ENCODE results near the gene CACNB3.
A peak's percentile ranks its signal among the peaks of the same experiment; 100 is the strongest.

CACNB3 gene

DNA sequence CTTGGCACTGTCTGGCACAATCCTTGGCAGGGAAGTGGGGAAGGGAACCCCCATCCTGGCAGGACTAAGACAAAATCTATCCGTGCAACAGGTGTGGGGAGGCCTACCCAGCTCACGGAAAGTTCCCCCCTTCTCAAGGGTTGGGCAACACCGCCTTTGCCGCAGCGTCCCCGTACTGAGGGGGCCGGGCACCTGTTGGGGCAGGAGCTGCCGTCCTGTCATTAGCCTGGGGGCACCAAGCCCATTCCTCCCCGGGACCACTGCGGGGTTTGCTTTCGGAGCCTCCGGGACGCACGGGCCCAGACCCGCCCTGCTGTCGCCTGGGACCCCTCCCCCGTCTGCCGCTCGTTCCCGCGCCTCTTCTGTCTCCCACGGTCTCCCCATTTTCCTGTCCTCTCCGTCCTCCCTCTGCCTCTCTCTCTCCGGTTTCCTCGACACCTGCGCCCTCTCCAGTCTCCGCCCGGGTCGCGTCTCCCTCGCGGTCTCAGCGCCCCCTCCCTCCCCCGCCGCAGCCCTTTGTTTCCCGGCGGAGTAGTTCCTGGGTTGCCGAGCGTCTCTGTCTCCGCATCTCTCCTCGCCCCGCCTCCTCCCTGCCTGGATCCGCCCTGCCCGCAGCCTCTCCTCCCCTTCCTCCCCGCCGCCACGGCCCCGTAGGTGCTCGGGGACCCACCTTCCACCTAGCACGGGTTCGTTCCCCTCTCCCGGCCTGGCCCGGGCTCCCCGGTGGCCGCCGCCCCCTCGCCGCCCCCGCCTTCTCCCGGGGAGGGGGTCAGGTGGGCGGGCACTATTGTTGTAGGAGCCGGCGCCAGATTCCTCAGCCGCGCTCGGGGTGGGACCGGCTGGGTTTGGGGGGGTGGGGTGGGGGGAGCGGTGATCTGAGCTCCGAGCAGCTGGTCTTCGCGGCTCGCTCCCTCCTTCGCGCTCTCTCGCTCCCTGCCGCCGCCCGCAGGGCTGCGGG lies at the start of gene CACNB3:
CACNB3 (plus strand) TSS at position 624 of the 958 bp plus-strand sequence. CDS start 434 bp downstream, outside the sequence.
- peak; percentile 17 to 27 for DNase-seq

- DNase-seq = no peak
Measured at GRCh38 chr12:48768736-48769135, 49.6 kb upstream of the CACNB3 start.

DNA sequence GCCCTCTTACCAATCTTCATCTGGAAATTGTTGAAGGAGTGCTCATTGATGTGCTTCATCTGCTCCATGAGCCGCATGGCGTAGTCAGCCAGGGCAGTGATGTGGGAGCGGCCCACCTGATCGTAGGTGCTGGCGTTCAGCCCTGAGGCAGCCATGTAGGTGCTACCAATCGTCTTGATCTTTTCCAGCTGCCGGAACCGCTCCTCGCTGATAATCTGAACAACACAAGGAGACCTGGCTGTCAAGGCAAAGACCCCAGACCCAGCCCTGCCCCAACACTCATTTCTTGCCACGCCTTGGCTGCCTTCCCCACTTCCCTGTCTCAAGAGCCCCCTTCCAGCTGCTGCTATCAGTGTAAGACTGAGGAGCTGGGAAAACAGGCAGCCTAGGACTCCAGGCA lies 47.5 kb upstream of the CACNB3 start:
- DNase-seq = no peak

- no peak for DNase-seq
Measured at GRCh38 chr12:48771588-48772112, 46.6 kb upstream of the CACNB3 start.

DNA sequence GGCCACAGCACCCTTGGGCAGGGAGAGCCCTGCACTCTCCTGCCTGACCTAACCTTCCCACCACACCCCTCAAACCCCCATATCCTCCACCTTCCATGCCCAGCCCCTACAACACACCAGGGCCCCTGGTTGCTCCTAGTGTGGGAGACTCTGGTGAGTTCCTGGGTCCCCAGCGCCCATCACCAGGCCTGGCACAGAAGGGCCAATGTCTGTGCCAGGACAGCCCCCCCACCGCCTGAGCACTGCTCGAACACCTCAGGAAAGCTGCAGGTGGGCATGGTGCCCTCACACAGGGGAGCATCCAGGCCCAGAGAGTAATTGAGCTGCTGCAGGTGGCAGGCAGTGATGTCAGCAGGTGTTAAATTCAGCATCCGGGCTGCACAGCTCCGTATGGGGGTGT lies 44.6 kb upstream of the CACNB3 start:
- no peak for DNase-seq

- DNase-seq = no peak
Measured at GRCh38 chr12:48774516-48774915, 43.8 kb upstream of the CACNB3 start.

DNA sequence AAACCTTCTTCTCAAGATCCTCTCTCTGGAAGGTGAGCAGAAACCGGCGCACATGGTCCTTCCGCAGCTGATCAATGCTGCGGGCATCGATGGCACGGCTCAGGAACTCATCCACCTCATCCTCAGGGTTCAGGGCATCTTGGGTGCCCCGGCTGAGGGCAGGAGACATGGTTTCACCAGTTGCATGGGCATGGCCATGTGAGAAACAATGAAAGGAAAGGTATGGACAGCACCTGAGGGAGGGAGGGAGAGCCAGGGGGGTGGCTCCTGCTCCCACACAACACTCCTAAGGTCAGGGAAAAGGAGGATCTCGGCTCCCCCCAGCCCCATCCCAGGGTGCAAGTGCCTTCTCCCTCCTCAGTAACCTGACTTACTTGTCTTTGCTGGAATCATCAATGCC lies 43.0 kb upstream of the CACNB3 start:
- no peak for DNase-seq

DNA sequence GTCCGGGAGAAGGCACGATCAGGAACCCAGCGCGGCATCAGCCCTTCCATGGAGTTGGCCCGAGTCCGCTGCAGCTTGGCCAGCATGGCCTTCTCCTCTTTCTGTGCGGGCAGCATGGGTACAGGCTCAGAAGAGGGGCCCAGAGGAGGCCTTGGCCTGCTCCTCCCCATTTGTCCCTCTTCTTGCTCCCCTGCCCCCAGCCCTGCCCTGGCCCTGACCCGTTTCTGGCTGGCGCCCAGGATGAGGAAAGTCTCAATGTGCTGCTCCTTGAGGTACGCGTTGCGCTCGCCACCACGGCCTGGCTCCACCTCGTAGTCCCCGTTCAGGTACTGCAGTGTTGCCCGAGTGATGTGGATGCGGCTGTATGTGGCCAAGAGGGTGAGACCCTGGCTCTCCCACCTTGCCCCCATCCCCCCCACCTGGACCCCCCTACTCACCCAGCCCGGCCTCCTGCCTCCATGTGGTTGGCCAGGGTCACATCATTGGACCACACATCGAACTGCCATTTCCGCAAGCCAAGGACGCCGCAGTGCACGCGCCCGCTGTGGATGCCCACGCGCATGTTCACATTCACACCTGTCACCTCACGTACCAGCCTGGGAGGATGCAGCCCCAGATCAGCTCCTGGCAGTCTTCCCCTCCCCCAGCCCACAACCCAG lies 42.2 kb upstream of the CACNB3 start:
- no peak for DNase-seq

GRCh38 chr12:48776956-48777355 lies 41.3 kb upstream of the CACNB3 start:
- DNase-seq = no peak

GRCh38 chr12:48777501-48778400 lies 40.5 kb upstream of the CACNB3 start:
- no peak for DNase-seq

- no peak for DNase-seq
Measured at GRCh38 chr12:48779869-48780268, 38.4 kb upstream of the CACNB3 start.

- DNase-seq = no peak
Measured at GRCh38 chr12:48780381-48781025, 37.8 kb upstream of the CACNB3 start.

GRCh38 chr12:48781750-48782456 lies 36.4 kb upstream of the CACNB3 start:
- DNase-seq = no peak

DNA sequence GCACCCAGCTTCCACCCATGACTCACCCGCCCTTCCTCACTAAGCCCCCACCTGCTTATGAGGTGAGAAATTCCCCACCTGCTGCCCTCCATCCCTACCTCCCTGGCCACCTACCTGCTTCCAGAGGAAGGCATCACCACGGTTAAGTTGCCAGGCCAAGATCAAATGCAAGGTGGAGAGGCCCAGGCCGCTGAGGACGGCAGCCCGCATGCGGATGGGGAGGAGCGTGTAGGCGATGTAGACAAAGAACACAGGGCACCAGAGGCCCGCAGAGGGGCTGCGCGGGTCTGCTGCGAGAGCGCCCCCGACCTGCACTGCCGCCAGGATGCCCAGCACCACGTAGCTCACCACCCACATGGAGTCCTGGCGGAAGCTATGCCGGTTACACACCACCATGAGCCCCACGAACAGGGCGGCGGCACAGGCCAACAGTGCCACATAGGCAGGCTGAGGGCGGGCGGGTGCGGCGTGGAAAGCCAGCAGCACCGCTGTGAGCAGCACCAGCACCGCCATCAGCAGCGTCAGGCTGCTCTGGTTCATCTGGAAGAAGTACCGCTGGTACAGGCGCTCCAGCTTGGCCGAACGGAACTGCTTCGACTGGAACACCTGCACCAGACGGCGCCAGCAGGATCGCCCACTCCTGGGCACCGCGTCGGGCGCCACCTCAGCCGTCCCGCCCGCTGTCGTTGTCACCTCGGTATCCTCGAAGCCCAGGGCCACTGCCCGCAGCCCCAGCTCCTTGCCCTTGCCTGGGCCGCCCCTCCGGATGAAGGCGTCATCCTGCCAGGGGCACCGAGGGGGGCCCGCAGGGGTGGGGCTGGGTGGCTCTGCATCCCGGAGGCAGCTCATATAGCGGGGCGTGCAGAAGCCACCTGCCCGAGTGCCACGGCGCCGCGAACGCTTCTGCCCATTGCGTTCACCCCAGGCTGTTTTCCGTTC lies 35.6 kb upstream of the CACNB3 start:
- DNase-seq = no peak

- no peak for DNase-seq
Measured at GRCh38 chr12:48783432-48783831, 34.9 kb upstream of the CACNB3 start.

DNA sequence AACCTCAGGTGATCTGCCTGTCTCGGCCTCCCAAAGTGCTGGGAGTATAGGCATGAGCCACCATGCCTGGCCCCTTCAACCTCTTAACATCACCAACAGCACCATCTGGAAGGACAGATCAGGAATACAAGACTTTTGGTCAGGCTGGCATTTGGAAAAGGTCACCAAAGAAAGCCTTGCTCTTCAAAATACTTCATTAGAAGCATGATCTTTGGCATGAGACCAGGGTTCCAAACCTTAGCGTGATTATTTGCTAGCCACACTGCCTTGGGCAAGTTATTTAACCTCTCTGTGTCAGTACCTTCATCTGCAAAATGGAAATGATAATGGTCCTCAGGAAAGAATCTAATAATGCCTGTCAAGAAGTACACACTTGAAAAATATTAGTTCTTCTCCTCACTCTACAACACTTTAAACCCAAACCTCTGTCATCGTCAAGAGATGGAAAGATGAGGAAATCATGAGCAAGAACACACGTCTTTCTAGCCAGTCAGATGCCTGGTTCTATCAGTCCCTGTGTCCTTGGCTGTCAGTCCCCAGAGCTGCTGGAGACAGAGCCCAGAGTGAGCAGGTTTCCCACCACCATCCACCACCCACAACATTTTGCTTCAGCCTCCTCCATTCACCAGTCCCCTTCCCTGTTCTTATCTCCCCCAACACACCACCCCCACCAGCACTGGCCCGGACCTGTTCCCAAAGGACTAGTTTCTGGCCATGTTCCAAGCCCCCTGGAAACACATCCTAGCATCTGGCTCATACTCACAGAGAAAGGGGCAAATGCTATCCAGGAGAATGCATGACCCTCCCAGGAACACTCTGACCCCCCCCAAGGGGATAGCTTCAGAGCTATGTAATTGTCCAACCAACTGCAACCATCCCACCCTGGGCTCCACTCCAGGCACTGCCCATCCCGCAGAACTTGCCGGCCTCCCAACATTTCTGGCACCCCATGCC lies 31.4 kb upstream of the CACNB3 start:
- no peak for DNase-seq

DNA sequence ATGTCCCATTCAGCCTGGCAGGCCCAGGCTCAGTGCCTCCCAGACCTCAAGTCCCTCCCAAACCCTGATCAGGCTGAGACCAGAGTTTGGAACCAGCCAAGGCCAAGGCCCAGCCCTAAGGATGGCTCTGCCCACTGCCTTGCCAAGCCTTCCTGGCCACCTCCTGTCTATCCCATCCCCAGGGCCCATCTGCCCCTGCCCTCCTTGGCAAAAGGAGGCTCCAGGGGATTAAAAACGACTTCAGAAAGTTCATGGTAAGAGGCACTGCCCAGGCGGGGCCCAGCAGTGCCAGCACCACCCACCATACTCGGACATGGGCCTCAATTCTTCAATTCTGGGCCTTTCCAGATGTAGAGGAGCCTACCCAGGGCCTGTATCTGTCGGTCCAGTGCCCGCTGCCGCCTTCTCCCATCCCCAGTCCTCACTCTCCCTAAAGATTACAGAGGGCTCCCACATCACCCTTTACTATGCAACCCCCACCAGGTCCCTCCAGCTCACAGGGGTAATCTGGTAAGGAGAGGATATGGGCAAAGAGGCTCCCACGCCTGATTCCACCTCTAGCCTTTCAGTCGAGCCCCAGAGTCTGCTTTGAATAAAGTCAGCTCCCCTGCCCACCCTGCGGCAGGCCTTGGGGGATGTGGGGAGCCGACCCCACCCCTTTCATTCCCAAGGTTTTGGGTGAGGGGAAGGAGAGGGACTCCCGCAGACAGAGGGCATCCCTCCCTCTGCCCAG lies 30.3 kb upstream of the CACNB3 start:
- DNase-seq = no peak

- DNase-seq = no peak
Measured at GRCh38 chr12:48788524-48788853, 29.8 kb upstream of the CACNB3 start.

Measured in AML-193 (cell line).